DMS114 treated with DMSO at 0.1 percent for 48 hours (cell line): ENCODE results near the gene DNMT1.
"Not testable (repeated sequence)": the region's sequence is repeated elsewhere in the genome, so short reads cannot be mapped to it uniquely, and the experiment has no call there.

Experiments
- DNase-seq: peaks from one replicate; lab custom pipeline; 2025; ENCODE audit not compliant: unreplicated experiment; lab: John Stamatoyannopoulos, UW

Gene DNMT1

DNA sequence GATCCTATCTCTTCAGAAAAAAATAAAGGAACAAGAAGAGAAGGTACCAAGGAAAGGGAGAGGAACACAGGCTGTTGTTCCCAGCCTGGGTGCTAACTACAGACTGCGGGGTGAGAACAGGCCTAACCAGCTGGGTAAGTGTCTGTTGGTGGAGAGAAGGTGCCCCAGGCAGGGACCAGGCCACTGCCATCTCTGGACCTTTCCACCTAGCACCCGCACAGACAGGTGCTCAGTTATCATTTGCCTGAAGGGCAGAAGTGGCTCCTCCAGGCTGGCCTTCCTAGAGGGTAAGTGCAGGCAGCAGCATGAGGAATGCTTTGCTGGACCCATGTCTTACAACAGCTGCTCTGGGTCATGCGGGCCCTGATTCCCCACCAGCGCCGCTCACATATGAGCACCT, 10.1 kb downstream of the DNMT1 start:
- DNase-seq = no peak

DNA sequence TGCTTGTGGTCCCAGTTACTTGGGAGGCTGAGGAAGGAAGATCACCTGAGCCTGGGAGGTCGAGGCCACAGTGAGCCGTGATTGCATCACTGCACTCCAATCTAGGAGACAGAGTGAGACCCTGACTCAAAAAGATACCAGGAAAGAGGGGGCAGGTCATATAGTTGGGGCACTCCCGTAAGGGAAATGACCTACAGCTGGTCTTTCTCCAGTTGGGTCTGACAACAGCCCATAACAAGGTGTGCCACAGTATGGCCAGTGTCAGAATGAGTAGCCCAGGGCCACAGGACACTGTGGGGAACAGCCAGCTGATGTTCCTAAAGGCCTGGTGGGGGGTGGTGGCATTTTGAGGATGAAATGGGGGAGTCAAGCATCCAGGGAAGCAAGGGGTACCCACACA, 10.8 kb downstream of the DNMT1 start:
- no peak for DNase-seq

DNA sequence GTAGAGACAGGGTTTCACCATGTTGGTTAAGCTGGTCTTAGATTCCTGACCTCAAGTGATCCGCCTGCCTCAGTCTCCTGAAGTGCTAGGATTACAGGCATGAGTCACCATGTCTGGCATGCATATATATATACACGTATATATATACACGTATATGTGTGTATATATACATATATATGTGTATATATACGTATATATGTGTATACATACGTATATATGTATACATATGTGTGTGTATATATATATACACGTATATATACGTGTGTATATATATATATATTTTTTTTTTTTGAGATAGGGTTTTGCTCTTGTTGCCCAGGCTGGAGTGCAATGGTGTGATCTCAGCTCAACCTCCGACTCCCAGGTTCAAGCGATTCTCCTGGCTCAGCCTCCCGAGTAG, 11.9 kb downstream of the DNMT1 start:
- no peak for DNase-seq

DNA sequence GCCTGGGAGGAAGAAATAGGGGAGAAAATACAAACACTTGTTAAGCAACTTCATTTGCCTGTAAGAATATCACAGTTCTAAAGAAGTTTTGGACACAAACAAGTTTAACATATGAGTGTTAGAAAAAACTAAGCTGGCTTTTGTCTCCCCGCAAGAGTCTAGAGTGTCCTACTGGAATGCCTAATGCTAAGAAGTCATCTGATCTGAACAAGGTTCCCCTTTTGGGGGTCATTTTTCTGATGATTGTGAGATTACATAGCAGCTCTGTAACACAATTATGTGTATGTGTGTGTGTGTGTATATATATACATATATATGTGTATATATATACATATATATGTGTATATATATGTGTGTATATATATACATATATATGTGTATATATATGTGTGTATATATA, 12.7 kb downstream of the DNMT1 start:
- no peak for DNase-seq

DNA sequence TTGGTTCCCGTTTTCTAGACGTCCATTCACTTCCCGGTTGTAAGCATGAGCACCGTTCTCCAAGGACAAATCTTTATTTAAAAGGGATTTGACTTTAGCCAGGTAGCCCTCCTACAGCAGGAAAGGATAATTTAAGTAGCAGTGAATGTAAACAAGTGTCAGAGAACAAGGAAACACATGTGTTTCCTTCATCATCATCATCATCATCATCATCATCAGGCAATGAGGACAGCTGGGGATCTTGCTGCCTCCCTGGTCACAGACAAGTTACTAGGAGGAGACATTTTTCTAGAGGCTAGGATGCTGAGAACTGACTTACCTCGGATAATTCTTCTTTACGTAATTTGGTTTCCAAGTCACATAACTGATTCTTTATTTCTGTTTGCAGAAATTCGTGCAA, 14.3 kb downstream of the DNMT1 start:
- DNase-seq = no peak

DNA sequence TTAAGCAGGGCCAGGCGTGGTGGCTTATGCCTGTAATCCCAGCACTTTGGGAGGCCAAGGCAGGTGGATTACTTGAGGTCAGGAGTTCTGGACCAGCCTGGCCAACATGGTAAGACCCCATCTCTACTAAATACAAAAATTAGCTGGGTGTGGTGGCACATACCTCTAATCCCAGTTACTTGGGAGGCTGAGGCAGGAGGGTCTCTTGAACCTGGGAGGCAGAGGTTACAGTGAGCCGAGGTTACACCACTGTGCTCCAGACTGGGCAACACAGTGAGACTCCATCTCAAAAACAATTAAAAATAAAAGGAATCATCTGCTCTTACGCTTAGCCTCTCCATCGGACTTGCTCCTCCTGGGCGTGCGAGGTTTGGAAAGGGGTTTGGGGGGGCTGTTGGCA, 14.7 kb downstream of the DNMT1 start:
- not testable (repeated sequence) for DNase-seq

DNA sequence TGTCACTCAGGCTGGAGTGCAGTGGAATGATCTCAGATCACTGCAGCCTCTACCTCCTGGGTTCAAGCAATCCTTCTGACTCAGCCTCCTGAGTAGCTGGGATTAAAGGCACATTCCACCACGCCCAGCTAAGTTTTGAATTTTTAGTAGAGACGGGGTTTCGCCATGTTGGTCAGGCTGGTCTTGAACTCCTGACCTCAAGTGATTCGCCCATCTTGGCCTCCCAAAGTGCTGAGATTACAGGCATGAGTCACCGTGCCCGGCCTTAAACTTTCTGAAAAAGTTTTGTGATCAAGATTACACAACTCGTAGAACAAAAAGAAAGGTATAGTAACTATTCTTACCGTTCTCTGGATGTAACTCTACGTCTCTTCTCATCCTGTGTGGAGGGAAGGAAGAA, 21.2 kb downstream of the DNMT1 start:
- no peak for DNase-seq

DNA sequence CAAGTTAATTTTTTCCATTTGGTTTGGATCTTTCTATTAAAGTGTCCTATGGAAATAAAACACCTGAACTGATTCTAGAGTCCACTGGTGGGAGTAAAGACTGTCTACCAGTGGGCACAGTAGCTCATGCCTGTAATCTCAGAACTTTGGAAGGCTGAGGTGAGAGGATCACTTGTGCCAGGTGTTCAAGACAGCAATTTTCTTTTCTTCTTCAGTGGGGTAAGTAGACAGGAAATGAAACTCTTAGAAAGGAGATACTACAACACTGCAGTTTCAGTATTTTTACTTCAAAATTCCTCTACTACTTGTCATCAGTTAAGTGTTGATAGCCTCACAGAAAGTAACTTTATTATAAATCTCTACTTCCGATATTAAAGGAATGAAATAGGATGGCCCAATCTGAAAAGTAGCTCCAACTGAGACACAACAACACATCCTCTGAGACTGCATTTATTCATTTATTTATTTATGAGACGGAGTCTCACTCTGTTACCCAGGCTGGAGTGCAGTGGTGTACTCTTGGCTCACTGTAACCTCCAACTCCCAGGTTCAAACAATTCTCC, 26.3 kb downstream of the DNMT1 start:
- DNase-seq = no peak

DNA sequence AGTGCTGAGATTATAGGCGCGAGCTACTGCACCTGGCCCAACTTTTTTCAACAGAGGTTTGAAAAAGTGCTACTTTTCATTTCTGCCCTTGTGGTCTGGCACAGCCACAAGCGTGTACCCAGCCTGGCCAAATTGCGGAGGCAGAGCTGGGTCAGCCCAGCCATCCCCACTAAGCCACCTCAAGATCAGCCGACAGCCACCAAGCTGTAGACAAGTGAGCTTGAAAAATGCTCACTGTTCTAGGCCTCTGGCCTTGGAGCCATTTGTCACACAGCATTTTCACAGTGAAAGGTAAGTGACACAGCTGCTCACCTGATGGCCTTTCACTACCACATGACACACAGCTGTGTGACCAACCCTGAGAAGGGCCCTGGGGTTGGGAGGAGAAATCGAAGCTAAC, 27.3 kb downstream of the DNMT1 start:
- no peak for DNase-seq

DNA sequence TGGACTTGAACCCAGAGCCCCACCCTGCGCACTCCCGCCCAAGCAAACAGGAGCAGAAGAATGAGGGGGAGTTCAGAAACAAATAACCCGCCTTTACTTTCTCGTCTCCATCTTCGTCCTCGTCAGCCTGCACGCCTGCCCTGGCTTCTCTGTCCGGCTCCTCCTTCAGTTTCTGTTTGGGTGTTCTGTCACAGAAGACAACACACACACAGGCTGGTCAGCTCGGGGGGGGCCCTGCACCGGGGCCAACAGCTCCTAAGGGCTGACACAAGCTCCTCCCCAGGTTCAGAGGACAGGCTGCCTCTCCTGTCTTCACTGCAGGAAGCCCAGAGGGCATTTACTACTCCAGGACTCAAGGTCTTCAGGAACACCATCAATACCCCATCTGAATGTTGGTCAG, 28.3 kb downstream of the DNMT1 start:
- DNase-seq = not testable (repeated sequence)

DNA sequence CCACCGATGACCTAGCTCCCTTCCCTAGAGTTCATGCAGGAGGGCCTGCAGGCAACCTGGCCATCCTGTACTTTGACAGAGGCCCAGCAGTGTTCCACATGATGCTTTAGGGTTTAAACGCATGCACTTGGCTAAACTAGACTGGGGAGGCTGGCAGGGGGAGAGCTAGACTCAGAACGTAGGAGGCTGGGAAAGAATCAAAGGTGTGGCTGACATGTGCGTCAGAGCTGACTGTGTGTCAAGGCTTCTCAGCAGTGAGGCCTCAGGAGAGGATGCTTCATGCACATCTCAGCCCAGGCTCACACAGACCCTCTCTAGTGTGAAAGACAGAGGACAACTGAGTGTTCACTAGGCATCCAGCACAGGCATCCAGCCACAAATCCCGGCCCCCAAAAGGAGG, 28.7 kb downstream of the DNMT1 start:
- DNase-seq = no peak

DNA sequence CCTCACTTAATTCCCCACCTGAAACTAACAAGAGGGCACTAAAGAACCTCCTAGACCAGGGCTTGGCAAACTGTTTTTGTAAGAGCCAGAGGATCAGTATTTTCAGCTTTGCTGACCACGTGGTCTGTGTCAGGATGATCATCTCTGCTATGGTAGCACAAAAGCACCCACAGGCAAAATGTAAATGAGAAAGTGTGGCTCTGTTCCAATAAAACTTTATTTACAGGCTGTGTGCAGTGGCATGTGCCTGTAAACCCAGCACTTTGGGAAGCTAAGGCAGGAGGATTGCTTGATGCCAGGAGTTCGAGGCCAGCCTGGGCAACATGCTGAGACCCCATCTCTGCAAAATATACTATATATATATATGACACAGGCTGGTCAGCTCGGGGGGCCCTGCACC, 31.2 kb downstream of the DNMT1 start:
- DNase-seq = no peak

DNA sequence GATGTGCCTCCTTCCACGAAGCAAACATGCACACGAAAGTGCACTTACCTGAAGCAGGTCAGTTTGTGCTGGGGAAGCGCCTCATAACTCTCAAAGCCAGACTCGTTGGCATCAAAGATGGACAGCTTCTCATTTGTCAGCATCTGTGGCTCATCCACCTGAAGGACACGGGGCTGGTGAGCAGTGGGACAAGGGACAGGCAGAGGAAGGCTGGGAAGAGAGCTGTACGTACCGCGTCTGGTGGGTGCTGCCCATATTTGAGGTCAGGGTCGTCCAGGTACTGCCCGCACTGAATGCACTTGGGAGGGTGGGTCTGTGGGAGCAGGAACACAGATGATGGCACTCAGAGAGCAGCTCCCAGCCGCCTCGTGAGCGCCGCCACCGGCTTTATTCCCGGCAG, 35.1 kb downstream of the DNMT1 start:
- no peak for DNase-seq

DNA sequence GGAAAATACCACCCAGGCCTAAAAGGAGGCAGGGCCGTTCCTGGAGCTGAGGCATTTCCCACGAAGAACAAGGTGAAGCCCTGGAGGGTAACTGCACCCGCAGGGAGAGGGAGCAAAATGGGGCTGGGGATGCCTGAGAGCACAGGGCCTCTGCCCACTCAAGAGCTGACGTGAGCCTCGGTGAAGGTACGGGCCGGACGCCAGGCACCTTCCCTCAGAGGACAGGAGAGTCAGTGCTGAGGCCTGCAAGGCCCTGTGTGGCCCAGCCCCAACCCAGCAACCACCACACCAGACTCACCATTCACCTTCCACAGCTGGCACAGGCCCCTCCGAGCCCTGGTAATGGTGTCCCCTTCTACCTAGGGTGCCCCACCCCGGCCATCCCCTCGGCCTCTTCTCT, 36.3 kb downstream of the DNMT1 start:
- no peak for DNase-seq

DNA sequence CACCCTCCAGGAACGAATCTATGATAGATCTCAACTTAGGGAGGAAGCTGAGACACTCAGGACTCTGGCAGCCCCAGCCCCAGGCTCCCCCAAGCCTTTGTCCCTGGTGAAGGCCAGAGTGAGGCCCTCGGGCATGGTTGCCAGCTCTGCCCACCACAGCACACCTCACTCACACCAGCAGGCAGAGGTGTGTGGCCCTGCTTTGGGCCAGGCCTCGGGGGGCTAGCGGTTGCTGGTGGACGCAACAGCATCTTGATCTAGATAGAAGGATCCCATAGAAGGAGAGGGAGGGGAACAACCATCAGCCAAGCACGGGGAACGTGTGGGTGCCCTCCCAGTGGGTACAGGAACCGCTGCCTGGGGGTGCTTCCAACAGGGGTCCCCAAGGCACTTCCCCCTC, 36.7 kb downstream of the DNMT1 start:
- no peak for DNase-seq

DNA sequence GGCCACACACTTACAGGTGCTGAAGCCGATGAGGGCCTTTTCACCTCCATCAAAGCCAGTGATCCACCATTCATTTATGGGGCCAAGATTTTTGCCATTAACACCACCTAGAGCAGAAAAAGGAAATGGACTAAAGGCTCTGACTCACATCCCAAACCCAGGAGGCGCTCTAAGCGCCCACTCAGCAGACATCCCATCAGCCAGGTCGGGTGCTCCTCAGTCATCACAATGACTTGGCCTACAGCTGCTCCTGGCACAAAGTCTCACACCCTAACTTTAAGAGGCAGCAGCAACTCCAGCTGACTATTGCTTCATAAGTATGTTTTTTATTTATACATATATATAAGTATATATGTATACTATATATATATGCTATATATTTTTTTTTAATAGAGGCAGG, 38.9 kb downstream of the DNMT1 start:
- no peak for DNase-seq

DNA sequence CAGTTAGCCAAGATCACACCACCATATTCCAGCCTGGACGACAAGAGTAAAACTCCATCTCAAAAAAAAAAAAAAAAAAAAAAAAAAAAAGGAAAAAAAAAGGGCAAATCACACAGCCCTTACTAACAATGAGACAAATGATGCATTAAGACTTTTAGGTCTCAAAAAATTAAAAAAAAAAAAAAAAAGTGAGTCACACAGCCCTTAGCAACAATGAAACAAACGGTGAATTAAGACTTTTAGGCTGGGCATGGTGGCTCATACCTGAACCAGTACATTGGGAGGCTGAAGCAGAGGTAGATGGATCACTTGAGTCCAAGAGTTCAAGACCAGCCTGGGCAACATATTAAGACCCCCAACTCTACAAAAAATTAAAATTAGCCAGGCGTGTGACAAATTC, 42.7 kb downstream of the DNMT1 start:
- no peak for DNase-seq

DNA sequence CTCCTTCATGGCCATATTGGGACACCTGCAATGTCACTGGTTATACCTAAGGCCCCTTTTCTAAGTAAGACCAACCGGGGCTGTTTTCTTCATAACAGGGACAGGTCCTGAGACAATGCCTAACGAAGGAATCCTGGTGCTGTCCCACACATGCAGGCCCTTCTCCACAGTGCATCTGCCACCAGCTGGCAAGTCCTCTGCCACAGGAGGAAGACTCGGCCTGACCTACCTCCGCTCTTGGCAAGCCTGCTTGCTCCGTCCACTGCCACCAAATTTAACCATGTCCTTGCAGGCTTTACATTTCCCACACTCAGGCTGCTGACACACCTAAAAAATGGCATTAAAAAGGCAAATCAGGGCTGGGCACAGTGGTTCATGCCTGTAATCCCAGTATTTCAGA, 43.2 kb downstream of the DNMT1 start:
- DNase-seq = no peak

DNA sequence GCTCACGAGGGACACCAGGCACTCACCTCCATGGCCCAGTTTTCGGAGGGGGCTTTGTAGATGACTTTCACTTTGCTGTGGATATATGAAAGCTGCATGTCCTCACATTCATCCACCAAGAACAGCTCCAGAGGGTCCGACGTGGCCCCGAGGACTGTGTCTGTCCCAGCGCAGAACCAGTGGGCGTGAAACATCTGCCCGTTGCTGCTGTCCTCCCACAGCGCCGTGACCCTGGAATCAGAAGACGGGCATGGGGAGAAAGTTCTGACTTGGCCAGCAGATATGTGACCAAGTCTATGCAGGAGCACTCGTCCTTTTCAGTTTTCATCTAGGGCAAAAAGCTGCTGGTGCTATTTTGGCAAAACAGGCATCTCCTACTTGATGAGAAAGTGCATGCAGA, 45.3 kb downstream of the DNMT1 start:
- DNase-seq = no peak

DNA sequence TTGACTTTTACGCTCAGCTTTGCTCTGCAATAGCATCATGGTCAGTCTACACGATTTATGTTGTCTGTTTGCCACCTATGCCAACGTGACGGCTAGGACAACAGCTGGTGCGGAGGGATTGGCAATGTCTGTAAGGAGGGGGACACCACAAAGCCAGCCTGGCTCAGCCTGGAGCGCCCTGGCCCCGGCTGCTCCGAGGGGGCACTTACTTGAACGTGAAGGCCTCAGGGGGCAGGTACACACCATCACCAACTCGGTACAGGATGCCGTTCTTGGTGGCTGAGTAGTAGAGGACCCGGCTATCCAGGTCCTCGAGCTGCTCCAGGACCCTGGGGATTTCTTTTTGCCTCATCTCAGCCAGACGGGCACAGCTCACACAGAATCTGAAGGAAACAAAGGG, 48.6 kb downstream of the DNMT1 start:
- no peak for DNase-seq

DNA sequence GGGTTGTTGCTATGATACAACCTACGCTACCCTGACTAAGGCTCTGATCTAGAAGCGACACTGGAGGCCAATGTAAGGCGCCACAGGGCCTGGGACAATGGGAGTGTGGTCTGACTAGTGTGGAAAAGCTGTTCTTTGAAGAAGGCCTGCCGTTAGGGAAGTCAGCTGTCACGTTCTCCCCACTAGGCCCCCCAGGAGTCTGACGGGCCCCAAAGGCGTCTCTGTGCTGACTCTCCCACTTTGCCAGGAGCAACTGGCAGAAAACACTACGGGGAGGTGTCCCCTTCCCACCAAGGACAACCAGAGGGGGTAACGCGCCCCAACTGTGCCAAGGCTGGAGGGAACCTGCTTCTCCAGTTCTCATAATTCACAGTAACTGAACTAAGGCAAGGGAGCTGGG, 49.7 kb downstream of the DNMT1 start:
- DNase-seq = no peak

DNA sequence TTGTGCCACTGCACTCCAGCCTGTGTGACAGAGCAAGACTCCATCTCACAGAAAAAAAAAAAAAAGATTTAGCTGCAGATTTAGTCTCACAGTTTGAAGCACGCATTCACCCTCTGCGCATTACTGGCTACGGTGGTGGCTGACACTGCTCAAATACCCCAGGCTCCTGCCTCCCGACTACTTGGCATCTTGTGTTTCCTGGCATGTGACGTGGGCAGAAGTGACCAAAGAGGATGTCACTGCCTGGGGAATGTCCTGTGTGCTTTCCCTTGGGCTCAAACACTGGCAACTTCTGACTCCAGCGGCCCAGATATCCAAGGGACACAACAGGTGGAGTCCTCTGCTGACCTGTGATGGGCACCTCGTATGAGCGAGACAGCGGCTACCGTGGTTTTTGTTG, 50.4 kb downstream of the DNMT1 start:
- no peak for DNase-seq

DNA sequence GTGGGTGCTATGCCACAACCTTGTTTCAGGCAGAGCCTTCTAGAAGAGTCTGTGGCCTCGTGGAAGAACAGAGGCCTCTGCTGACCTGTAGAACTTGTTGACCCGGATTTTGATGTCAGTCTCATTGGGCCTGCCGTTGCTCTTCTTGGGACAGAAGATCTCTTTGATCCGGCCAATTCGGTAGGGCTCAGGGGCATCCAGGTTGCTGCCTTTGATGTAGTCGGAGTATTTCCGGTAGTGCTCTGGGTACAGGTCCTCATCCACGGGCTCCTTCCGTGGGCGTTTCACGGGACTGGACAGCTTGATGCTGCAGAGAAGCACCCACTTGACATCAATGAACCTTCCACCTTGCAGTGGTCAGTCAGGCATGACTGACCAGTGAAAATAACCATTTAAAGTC, 51.1 kb downstream of the DNMT1 start:
- no peak for DNase-seq
